Glutamatergic neuron (in vitro differentiated cells): ENCODE data around the gene CFAP65. TPM values are rescaled to one million over a fixed set of nuclear protein-coding genes. Genes with fewer than 3 reads are reported as not detected.

Experiments
- DNase-seq: peaks from one replicate; pipeline ENCODE4 v3.0.0; 2022
- H3K27ac Mint-ChIP-seq: one replicate; pipeline ENCODE4 v1.8.0; 2020; ENCODE audit warnings: mild to moderate bottlenecking, mixed read lengths, inconsistent platforms; ENCODE audit not compliant: unreplicated experiment
- H3K27me3 Mint-ChIP-seq: one replicate; pipeline ENCODE4 v1.8.0; 2020; ENCODE audit warnings: mild to moderate bottlenecking, moderate library complexity, mixed read lengths, inconsistent platforms; ENCODE audit not compliant: unreplicated experiment
- H3K36me3 Mint-ChIP-seq: one replicate; pipeline ENCODE4 v1.8.0; 2020; ENCODE audit warnings: mild to moderate bottlenecking, mixed read lengths, inconsistent platforms; ENCODE audit not compliant: unreplicated experiment
- H3K4me1 Mint-ChIP-seq: one replicate; pipeline ENCODE4 v1.8.0; 2020; ENCODE audit warnings: mild to moderate bottlenecking, low read depth, mixed read lengths, inconsistent platforms; ENCODE audit not compliant: unreplicated experiment
- H3K4me3 Mint-ChIP-seq: one replicate; pipeline ENCODE4 v1.8.0; 2020; ENCODE audit warnings: mild to moderate bottlenecking, mixed read lengths, inconsistent platforms; ENCODE audit not compliant: unreplicated experiment
- H3K9me3 Mint-ChIP-seq: one replicate; pipeline ENCODE4 v1.8.0; 2020; ENCODE audit warnings: mild to moderate bottlenecking, moderate library complexity, mixed read lengths, inconsistent platforms; ENCODE audit not compliant: unreplicated experiment
- CTCF ChIP-seq: fragments of 200-600 bp; sonication (generic); IDR thresholded peaks from one replicate; pipeline ENCODE4 v1.5.0; 2021; ENCODE audit not compliant: partially characterized antibody, unreplicated experiment
- total RNA-seq: library from RNA; stranded (reverse); fragmentation: NEBNext Ultra II Directional; extraction: Animal tissue kit (Norgen Biotek cat#: 25700); gene quantifications from one replicate; pipeline ENCODE4 v1.2.1, GENCODE V29; 2021; ENCODE audit not compliant: unreplicated experiment

The CFAP65 gene
- total RNA-seq, 1 donor from 2014 or later = 1.1 TPM

DNA sequence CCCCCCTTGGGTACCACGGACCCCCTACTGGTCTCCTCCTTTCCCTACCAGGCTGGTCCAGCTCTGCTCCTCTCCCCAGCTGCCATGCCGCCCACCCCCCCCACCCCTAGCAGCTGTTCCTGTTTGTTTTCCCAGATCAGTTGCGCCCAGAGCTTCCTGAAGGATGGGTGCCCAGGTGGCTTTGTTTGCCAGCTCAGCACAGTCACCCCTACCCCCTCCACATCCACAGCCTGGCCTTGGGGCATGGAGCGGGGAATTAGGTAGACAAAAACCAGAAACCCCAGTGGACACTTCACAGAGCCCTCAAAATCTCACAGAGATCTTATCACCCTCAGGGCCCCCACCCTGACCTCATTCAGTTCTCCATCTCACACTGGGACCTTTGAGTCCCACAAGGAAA is 44.4 kb downstream of the CFAP65 start:
- H3K27ac Mint-ChIP-seq = peak overlapping the region; percentile 10
- no peak for DNase-seq
- H3K9me3 Mint-ChIP-seq = peaks cover 2% of the 10 kb centered on the region
- no peak for TF ChIP-seq CTCF
- H3K36me3 Mint-ChIP-seq = no peaks in the 10 kb centered on the region
- H3K27me3 Mint-ChIP-seq = peaks cover 23% of the 10 kb centered on the region
- H3K4me1 Mint-ChIP-seq = peaks cover 7% of the 10 kb centered on the region
- peak overlapping the region; percentile 1 for H3K4me3 Mint-ChIP-seq

- TF ChIP-seq CTCF = peak; percentile 97
- H3K4me1 Mint-ChIP-seq = peaks cover 7% of the 10 kb centered on the region
- no peaks in the 10 kb centered on the region for H3K36me3 Mint-ChIP-seq
- H3K27ac Mint-ChIP-seq = no peak overlapping the region
- peak; percentile 97 for DNase-seq
- peaks cover 2% of the 10 kb centered on the region for H3K9me3 Mint-ChIP-seq
- H3K4me3 Mint-ChIP-seq = peak overlapping the region; percentile 82
- peaks cover 30% of the 10 kb centered on the region for H3K27me3 Mint-ChIP-seq
These were observed 45.2 kb downstream of the CFAP65 start for GRCh38 chr2:218995972-218996711.

DNA sequence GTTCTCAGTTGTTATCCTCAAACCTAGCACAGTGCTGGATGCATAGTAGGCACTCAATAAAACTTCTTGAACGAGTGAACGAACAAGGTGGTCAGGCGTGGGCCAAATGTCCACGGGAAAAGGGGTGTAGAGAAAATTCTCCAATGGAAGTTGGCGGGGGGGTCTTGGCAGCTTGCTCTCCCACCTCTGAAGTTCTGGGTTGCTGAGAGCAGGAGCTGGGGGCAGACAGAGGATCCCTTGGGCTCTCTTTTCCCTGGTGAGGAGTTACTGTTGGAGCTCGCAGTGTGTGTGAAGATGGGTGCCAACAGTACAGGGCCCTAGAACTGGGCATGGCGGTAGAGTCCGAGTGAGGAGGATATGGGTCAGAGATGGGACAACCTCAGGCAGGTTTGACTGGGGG is 45.8 kb downstream of the CFAP65 start:
- no peak overlapping the region for H3K4me3 Mint-ChIP-seq
- peaks cover 2% of the 10 kb centered on the region for H3K9me3 Mint-ChIP-seq
- peaks cover 7% of the 10 kb centered on the region for H3K4me1 Mint-ChIP-seq
- no peak for TF ChIP-seq CTCF
- H3K36me3 Mint-ChIP-seq = no peaks in the 10 kb centered on the region
- H3K27me3 Mint-ChIP-seq = peaks cover 28% of the 10 kb centered on the region
- no peak overlapping the region for H3K27ac Mint-ChIP-seq
- DNase-seq = no peak

DNA sequence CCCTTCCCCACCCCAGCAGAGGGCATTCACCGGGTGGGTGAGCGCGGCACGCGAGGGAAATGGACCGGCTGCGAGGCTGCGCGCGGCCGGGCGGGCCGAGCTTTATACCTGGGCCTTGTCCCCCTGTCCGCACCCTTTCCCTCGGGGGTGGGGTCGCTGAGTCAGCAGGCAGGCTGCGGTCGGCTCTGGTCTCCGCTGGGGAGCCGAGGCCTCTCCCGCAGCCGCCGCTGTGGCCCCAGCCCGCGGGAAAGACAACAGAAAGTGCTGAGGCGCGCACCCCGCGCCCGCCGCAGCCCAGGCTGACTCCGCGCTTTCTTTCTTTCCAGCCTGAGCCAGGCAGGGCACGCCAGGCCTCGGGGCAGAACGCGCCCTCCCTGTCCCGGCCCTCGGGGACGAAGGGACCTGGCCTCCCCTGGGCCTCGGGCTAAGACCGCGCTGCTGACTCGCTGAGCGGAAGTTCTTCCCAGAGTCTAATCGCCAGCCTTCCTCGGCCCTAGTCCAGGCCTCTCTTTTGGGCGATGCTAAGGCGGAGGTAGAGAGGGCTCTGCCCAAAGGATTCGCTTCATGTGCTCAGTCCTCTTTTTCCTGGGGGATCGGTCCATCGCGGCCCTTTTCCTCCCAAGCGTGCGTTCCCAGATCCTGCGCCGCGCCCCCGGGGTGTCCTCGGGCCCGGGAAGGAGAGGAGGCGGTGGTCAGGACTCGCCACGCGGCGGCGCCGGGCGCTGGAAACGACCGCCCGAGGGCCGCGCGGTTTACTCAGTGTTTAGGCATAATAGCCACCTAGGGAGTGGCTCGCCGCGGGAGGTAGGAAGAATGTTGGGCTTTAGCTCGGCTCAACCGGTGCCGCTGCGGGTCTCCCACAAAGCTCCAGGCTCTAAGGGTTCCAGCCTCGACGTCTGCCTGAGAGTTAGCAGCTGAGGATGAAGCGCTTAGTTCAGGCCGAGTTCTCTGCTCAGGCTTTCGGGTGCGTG is 47.7 kb downstream of the CFAP65 start, which contains the start of gene CRYBA2:
TSS of gene CRYBA2 (minus strand) at position 78 of the 971 bp plus-strand sequence. CDS start 246 bp downstream, outside the sequence.
- peak; percentile 55 for DNase-seq
- no peak for TF ChIP-seq CTCF
- Mint-ChIP-seq H3K4me3 (peak within 1 kb of the TSS; percentile 20), H3K27me3 (peaks cover 39% of the 10 kb centered on the region), H3K4me1 (no peaks in the 10 kb centered on the region), H3K36me3 (no peaks in the 10 kb centered on the region), H3K27ac (no peak within 1 kb of the TSS), H3K9me3 (peaks cover 2% of the 10 kb centered on the region)
